Liver (tissue), 9 donors: Measurements from ENCODE around the gene INHBC. TPM values are rescaled to one million over a fixed set of nuclear protein-coding genes. Genes with fewer than 3 reads are reported as not detected.

Experiments
- DNase-seq: peaks from one replicate; pipeline ENCODE4 v3.0.0-alpha.2; 2017; ENCODE audit warnings: low spot score
- H3K27ac ChIP-seq, 2 donors: one replicate each; pipeline ENCODE4 v1.7.0; 2013; ENCODE audit warnings: inconsistent platforms in 2 of 2, low read length in 2 of 2, control low read depth in 1 of 2, low read depth in 1 of 2, mild to moderate bottlenecking in 1 of 2
- H3K27me3 ChIP-seq, 4 donors: one replicate each; pipeline versions ENCODE4 v1.6.1 to v1.7.0; 2013; ENCODE audit warnings: low read length in 3 of 4, inconsistent platforms in 1 of 4, mild to moderate bottlenecking in 1 of 4, moderate library complexity in 1 of 4; ENCODE audit not compliant: control insufficient read depth in 4 of 4, insufficient read depth in 4 of 4
- H3K36me3 ChIP-seq, 4 donors: one replicate each; pipeline versions ENCODE4 v1.6.1 to v1.7.0; 2013; ENCODE audit warnings: low read length in 3 of 4, mild to moderate bottlenecking in 3 of 4, low read depth in 1 of 4, moderate library complexity in 1 of 4; ENCODE audit not compliant: control insufficient read depth in 4 of 4, insufficient read depth in 3 of 4
- H3K4me1 ChIP-seq, 4 donors: one replicate each; pipeline versions ENCODE4 v1.6.1 to v1.7.0; 2013; ENCODE audit warnings: low read length in 3 of 4, mild to moderate bottlenecking in 3 of 4, moderate library complexity in 1 of 4; ENCODE audit not compliant: control insufficient read depth in 4 of 4, insufficient read depth in 4 of 4
- H3K4me3 ChIP-seq, 3 donors: one replicate each; pipeline versions ENCODE4 v1.6.1 to v1.7.0; 2013; ENCODE audit warnings: low read length in 3 of 3, control low read depth in 1 of 3, low read depth in 1 of 3, mild to moderate bottlenecking in 1 of 3
- H3K9ac ChIP-seq, 2 donors: one replicate each; pipeline ENCODE4 v1.7.0; 2013; ENCODE audit warnings: low read length in 2 of 2, mild to moderate bottlenecking in 2 of 2, moderate library complexity in 2 of 2, control low read depth in 1 of 2, low read depth in 1 of 2
- H3K9me3 ChIP-seq, 4 donors: one replicate each; pipeline versions ENCODE4 v1.6.1 to v1.7.0; 2013; ENCODE audit warnings: low read length in 3 of 4; ENCODE audit not compliant: control insufficient read depth in 4 of 4
- EGR1 ChIP-seq, 2 donors: IDR thresholded peaks; 2 replicates each; pipeline ENCODE4 v1.6.1; 2016 to 2018; ENCODE audit warnings: antibody characterized with exemption in 2 of 2, low read depth in 2 of 2
- HNF4A ChIP-seq, 2 donors: conservative IDR thresholded peaks; 2 replicates each; pipeline ENCODE4 v1.6.1; 2016; ENCODE audit warnings: antibody characterized with exemption in 2 of 2, mild to moderate bottlenecking in 2 of 2
- HNF4G ChIP-seq: IDR thresholded peaks from 2 replicates; pipeline ENCODE4 v1.6.1; 2016; ENCODE audit warnings: antibody characterized with exemption
- RAD21 ChIP-seq, 2 donors: IDR thresholded peaks; 2 replicates each; pipeline ENCODE4 v1.6.1; 2016; ENCODE audit warnings: antibody characterized with exemption in 2 of 2, mild to moderate bottlenecking in 2 of 2
- RXRA ChIP-seq, 2 donors: IDR thresholded peaks; 2 replicates each; pipeline ENCODE4 v1.6.1; 2017 to 2018; ENCODE audit warnings: antibody characterized with exemption in 2 of 2, mild to moderate bottlenecking in 1 of 2
- SP1 ChIP-seq: IDR thresholded peaks from 2 replicates; pipeline ENCODE4 v1.6.1; 2018; ENCODE audit warnings: antibody characterized with exemption, mild to moderate bottlenecking
- TAF1 ChIP-seq: conservative IDR thresholded peaks from 2 replicates; pipeline ENCODE4 v1.6.1; 2016; ENCODE audit warnings: antibody characterized with exemption, mild to moderate bottlenecking
- WGBS: extraction: QIAGEN DNeasy Blood & Tissue Kit; methylation state at CpG from one replicate; pipeline ENCODE4 v1.1.7; 2013; 5-methylcytosine and 5-hydroxymethylcytosine counted together
- polyA plus RNA-seq, 2 donors: library from polyadenylated mRNA; stranded (reverse) in 1 of 2; unstranded in 1 of 2; fragments of 200-250 nt in 1 of 2; fragments of >200 nt in 1 of 2; fragmentation: Nextera tagmentation in 1 of 2; extraction: Ambion mirVana in 1 of 2; gene quantifications; one replicate each; pipeline versions ENCODE4 v1.2.1 to v1.2.3, GENCODE V29; 2013 to 2015
- total RNA-seq, 2 donors: library from RNA; depleted of rRNA; stranded (reverse); fragments of >200 nt; gene quantifications; one replicate each; pipeline ENCODE4 v1.2.3, GENCODE V29; 2014
- TF ChIP-seq, protein P1 (sequence below): IDR thresholded peaks from 2 replicates; pipeline ENCODE4 v1.6.1; 2016; ENCODE audit warnings: antibody characterized with exemption
- TF ChIP-seq, protein P2 (sequence below): IDR thresholded peaks from 2 replicates; pipeline ENCODE4 v1.6.1; 2016; ENCODE audit warnings: antibody characterized with exemption, mild to moderate bottlenecking
- donor health status: healthy.
- donor health status: healthy.
- donor health status: healthy.
- donor health status: healthy.
- donor health status: healthy.

Gene INHBC
- total and polyA plus RNA-seq, 4 donors, result 2.8 to 134 (median 86.7) TPM

DNA sequence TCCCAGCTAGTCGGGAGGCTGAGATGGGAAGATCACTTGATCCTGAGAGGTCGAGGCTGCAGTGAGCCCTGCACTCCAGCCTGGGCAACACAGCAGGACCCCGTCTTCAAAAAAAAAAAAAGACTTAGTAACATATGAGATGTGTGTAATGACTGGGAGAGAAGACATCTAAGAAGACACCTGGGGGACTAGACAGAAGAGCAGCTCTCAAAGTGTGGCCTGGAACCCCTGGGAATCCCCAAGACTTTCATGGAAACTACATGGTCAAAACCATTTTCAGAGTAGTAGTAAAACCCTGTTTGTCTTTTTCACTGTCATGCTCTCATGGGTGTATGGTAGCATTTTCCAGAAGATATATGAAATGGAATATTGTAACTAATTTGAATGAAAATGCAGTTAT lies 49.0 kb upstream of the INHBC start:
- H3K27ac ChIP-seq, result no peak overlapping the region
- no peaks in the 10 kb centered on the region for H3K27me3 ChIP-seq
- no peak overlapping the region for H3K4me3 ChIP-seq
- no peak overlapping the region for H3K9ac ChIP-seq
- H3K4me1 ChIP-seq, result peaks cover 0 to 5% (median under 1%) of the 10 kb centered on the region in 4 donors
- no peak for TF ChIP-seq EGR1 (IDR thresholded peaks at IDR 0.05; ENCODE audit: low read depth in 2 of 2)
- TF ChIP-seq HNF4A (conservative IDR thresholded peaks at IDR 0.05), result no peak
- TF ChIP-seq, protein P1, sequence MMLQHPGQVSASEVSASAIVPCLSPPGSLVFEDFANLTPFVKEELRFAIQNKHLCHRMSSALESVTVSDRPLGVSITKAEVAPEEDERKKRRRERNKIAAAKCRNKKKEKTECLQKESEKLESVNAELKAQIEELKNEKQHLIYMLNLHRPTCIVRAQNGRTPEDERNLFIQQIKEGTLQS, result no peak
- TF ChIP-seq SP1, result no peak
- TF ChIP-seq RXRA (IDR thresholded peaks at IDR 0.05), result no peak
- TF ChIP-seq TAF1, result no peak
- WGBS, result 98% methylated on average over 3 of the region's 3 CpGs
- H3K9me3 ChIP-seq, result no peaks in the 10 kb centered on the region
- no peak for DNase-seq
- peaks cover 4 to 12% (median 8%) of the 10 kb centered on the region in 4 donors for H3K36me3 ChIP-seq

DNA sequence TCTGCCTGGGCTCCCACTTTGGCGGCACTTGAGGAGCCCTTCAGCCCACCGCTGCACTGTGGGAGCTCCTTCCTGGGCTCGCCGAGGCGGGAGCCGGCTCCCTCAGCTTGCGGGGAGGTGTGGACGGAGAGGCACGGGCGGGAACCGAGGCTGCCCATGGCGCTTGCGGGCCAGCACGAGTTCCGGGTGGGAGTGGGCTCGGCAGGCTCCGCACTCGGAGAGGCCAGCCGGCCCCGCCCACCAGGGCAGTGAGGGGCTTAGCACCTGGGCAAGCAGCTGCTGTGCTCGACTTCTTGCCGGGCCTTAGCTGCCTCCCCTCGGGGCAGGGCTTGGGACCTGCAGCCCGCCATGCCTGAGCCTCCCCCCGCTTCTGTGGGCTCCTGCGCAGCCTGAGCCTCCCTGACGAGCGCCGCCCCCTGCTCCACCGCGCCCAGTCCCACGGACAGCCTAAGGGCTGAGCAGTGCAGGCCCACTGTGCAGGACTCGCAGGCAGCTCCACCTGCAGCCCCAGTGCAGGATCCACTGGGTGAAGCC lies 48.3 kb upstream of the INHBC start:
- Histone ChIP-seq H3K27ac (no peak overlapping the region), H3K9me3 (no peaks in the 10 kb centered on the region), H3K4me3 (no peak overlapping the region), H3K4me1 (peaks cover 0 to 5% (median under 1%) of the 10 kb centered on the region in 4 donors), H3K36me3 (peaks cover 4 to 12% (median 8%) of the 10 kb centered on the region in 4 donors), H3K9ac (no peak overlapping the region), H3K27me3 (no peaks in the 10 kb centered on the region)
- TF ChIP-seq RXRA (IDR thresholded peaks at IDR 0.05), result no peak
- 97% methylated on average over 33 of the region's 33 CpGs for WGBS
- no peak for DNase-seq

DNA sequence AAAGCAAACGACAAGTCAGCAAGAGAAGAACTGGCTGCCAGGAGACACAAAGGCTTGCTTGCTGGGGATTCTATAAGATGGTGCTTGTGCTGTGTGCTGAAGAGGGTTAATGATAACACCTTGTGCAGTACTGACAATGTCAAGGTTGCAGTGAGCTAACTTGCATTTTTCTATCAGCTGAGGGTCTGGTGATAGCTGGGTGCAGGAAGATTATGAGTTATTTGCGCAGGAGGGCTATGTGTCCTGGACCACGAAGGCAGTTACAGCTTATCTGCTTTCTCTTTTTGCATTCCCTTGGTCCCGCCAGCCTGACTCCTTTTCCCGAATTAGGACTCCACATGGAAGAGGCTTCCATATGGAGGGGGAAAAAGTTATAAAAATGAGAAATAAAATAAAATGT lies 46.2 kb upstream of the INHBC start:
- no peaks in the 10 kb centered on the region for H3K27me3 ChIP-seq
- TF ChIP-seq, protein P2, sequence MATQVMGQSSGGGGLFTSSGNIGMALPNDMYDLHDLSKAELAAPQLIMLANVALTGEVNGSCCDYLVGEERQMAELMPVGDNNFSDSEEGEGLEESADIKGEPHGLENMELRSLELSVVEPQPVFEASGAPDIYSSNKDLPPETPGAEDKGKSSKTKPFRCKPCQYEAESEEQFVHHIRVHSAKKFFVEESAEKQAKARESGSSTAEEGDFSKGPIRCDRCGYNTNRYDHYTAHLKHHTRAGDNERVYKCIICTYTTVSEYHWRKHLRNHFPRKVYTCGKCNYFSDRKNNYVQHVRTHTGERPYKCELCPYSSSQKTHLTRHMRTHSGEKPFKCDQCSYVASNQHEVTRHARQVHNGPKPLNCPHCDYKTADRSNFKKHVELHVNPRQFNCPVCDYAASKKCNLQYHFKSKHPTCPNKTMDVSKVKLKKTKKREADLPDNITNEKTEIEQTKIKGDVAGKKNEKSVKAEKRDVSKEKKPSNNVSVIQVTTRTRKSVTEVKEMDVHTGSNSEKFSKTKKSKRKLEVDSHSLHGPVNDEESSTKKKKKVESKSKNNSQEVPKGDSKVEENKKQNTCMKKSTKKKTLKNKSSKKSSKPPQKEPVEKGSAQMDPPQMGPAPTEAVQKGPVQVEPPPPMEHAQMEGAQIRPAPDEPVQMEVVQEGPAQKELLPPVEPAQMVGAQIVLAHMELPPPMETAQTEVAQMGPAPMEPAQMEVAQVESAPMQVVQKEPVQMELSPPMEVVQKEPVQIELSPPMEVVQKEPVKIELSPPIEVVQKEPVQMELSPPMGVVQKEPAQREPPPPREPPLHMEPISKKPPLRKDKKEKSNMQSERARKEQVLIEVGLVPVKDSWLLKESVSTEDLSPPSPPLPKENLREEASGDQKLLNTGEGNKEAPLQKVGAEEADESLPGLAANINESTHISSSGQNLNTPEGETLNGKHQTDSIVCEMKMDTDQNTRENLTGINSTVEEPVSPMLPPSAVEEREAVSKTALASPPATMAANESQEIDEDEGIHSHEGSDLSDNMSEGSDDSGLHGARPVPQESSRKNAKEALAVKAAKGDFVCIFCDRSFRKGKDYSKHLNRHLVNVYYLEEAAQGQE, result no peak
- TF ChIP-seq HNF4G (no peak), RAD21 (IDR thresholded peaks at IDR 0.05) (no peak)
- TF ChIP-seq, protein P1, result no peak
- no peak for DNase-seq
- H3K4me1 ChIP-seq, result peaks cover 0 to 5% (median under 1%) of the 10 kb centered on the region in 4 donors
- H3K36me3 ChIP-seq, result peaks cover 4 to 20% (median 11%) of the 10 kb centered on the region in 4 donors
- no peak overlapping the region for H3K9ac ChIP-seq
- H3K27ac ChIP-seq, result no peak overlapping the region
- H3K4me3 ChIP-seq, result no peak overlapping the region
- 86% methylated on average over 5 of the region's 5 CpGs for WGBS
- H3K9me3 ChIP-seq, result no peaks in the 10 kb centered on the region
